Ovary (tissue), 3 donors: Measurements from ENCODE around the gene KLHDC2.

Experiments used
- CTCF ChIP-seq, 3 donors: fragments of 450-650 bp in 2 of 3; fragments of 200-600 bp in 1 of 3; IDR thresholded peaks; one replicate each; pipeline versions ENCODE4 v1.5.1 to v1.8.0; 2016 to 2022; ENCODE audit warnings: antibody characterized with exemption in 3 of 3, mild to moderate bottlenecking in 1 of 3
- EP300 ChIP-seq: sonication (generic); formaldehyde crosslinking; IDR thresholded peaks from one replicate; pipeline ENCODE4 v1.6.1; 2017; ENCODE audit warnings: antibody characterized with exemption
- POLR2A ChIP-seq: fragments of 450-650 bp; IDR thresholded peaks from one replicate; pipeline ENCODE4 v1.6.1; 2017; ENCODE audit warnings: antibody characterized with exemption, mild to moderate bottlenecking, moderate library complexity
- donor health status: DM: no; HTN: no; CAD: no.

- TF ChIP-seq CTCF (IDR thresholded peaks at IDR 0.05) (no peak), POLR2A (no peak), EP300 (no peak)
Measured at GRCh38 chr14:49767270-49767570, 733 bp upstream of the KLHDC2 start.
